CD4-positive, alpha-beta memory T cell (primary cell): ENCODE results near the gene DPM2. TPM values are rescaled to one million over a fixed set of nuclear protein-coding genes. Genes with fewer than 3 reads are reported as not detected.
A peak's percentile ranks its signal among the peaks of the same experiment; 100 is the strongest.

Experiments used
- CTCF ChIA-PET: fragments of 350-600 bp; sonication (Branson Sonifier 250); formaldehyde crosslinking; loops from one replicate; lab custom pipeline; 2021; ENCODE audit warnings: inconsistent platforms; ENCODE audit not compliant: partially characterized antibody; lab: Charles Lee
- POLR2A ChIA-PET: fragments of 350-600 bp; sonication (Branson Sonifier 250); formaldehyde crosslinking; loops from one replicate; lab custom pipeline; 2021; ENCODE audit not compliant: partially characterized antibody; lab: Charles Lee
- DNase-seq, 5 donors: peaks; one replicate each; pipeline versions ENCODE4 v3.0.0 to v3.0.0-alpha.2; 2020 to 2022; ENCODE audit warnings: mixed read lengths in 1 of 5
- H3K27ac ChIP-seq: one replicate; pipeline ENCODE4 v1.7.0; 2013; ENCODE audit warnings: low read depth, low read length
- H3K27me3 ChIP-seq: 2 replicates; pipeline ENCODE4 v1.7.0; 2013; ENCODE audit warnings: mild to moderate bottlenecking, low read length, moderate library complexity; ENCODE audit not compliant: insufficient read depth
- H3K36me3 ChIP-seq: 2 replicates; pipeline ENCODE4 v1.7.0; 2013; ENCODE audit warnings: mild to moderate bottlenecking, low read length, moderate library complexity; ENCODE audit not compliant: insufficient read depth
- H3K4me1 ChIP-seq: 2 replicates; pipeline ENCODE4 v1.7.0; 2013; ENCODE audit warnings: mild to moderate bottlenecking, low read length, moderate library complexity; ENCODE audit not compliant: insufficient read depth
- H3K4me3 ChIP-seq, 2 donors: one replicate each; pipeline ENCODE4 v1.7.0; 2013; ENCODE audit warnings: low read length in 2 of 2, mild to moderate bottlenecking in 1 of 2
- H3K9me3 ChIP-seq, 2 donors: one replicate each; pipeline ENCODE4 v1.7.0; 2013; ENCODE audit warnings: low read length in 2 of 2, control low read depth in 1 of 2; ENCODE audit not compliant: control insufficient read depth in 1 of 2
- H3K27ac Mint-ChIP-seq, 7 donors: one replicate each; pipeline ENCODE4 v1.8.0; 2020 to 2021; ENCODE audit warnings: mixed read lengths in 7 of 7, mild to moderate bottlenecking in 6 of 7, inconsistent platforms in 3 of 7, moderate library complexity in 3 of 7
- H3K27me3 Mint-ChIP-seq, 2 donors: one replicate each; pipeline ENCODE4 v1.8.0; 2020 to 2021; ENCODE audit warnings: mixed read lengths in 2 of 2
- H3K36me3 Mint-ChIP-seq, 2 donors: one replicate each; pipeline ENCODE4 v1.8.0; 2020 to 2021; ENCODE audit warnings: mixed read lengths in 2 of 2, inconsistent platforms in 1 of 2, mild to moderate bottlenecking in 1 of 2
- H3K4me1 Mint-ChIP-seq, 4 donors: one replicate each; pipeline ENCODE4 v1.8.0; 2020 to 2021; ENCODE audit warnings: mixed read lengths in 4 of 4, mild to moderate bottlenecking in 1 of 4
- H3K4me3 Mint-ChIP-seq, 8 donors: one replicate each; pipeline ENCODE4 v1.8.0; 2020 to 2021; ENCODE audit warnings: mixed read lengths in 8 of 8, mild to moderate bottlenecking in 7 of 8, moderate library complexity in 6 of 8, inconsistent platforms in 3 of 8
- H3K9me3 Mint-ChIP-seq, 8 donors: one replicate each; pipeline ENCODE4 v1.8.0; 2020 to 2021; ENCODE audit warnings: mixed read lengths in 8 of 8, mild to moderate bottlenecking in 5 of 8, inconsistent platforms in 3 of 8, moderate library complexity in 1 of 8
- intact Hi-C: fragments of 100-400 bp; cut with micrococcal nuclease; formaldehyde crosslinking; loops from one replicate; pipeline ENCODE4 v1.15.1; 2023
- polyA plus RNA-seq, 2 donors: library from polyadenylated mRNA; unstranded; fragments of 300-500 nt; fragmentation: Illumina TruSeq; gene quantifications; one replicate each; pipeline ENCODE4 v1.2.3, GENCODE V29; 2021
- total RNA-seq, 2 experiments: library from RNA; stranded (reverse); gene quantifications; one replicate each; pipeline ENCODE4 v1.2.3, GENCODE V29; 2021

Gene DPM2
- total and polyA plus RNA-seq, 4 experiments from 2014 or later = 37.0 to 43.1 (median 40.3) TPM

GRCh38 chr9:127977009-127977883 is 39.6 kb upstream of the DPM2 start:
- Mint-ChIP-seq H3K27me3 (no peaks in the 10 kb centered on the region), H3K27ac (peak overlapping the region; percentile 93 to 99 (median 97)), H3K36me3 (peaks cover 34 to 51% of the 10 kb centered on the region in 2 donors), H3K9me3 (no peaks in the 10 kb centered on the region), H3K4me1 (peaks cover 36 to 74% (median 47%) of the 10 kb centered on the region in 4 donors), H3K4me3 (peak overlapping the region; percentile 92 to 98 (median 97))
- H3K9me3 ChIP-seq = no peaks in the 10 kb centered on the region
- POLR2A ChIA-PET = interaction anchor here (0.7 to 36.2 kb wide), 16 partner anchors 9 to 198 kb away, joined by 3 to 1317 read pairs (median 5); partner anchors contain the start of genes DPM2, NAIF1 and SH2D3C
- intact Hi-C loops = no loop called here
- H3K4me3 ChIP-seq = peak overlapping the region; percentile 72 to 92
- DNase-seq = no peak
- H3K36me3 ChIP-seq = peaks cover 12% of the 10 kb centered on the region
- peak overlapping the region; percentile 78 for H3K27ac ChIP-seq
- H3K27me3 ChIP-seq = no peaks in the 10 kb centered on the region
- CTCF ChIA-PET = interaction anchor here (0.9 to 17.5 kb wide), 11 partner anchors 14 to 87 kb away, joined by 3 to 182 read pairs (median 7); no protein-coding TSS in a partner anchor
- peaks cover 69% of the 10 kb centered on the region for H3K4me1 ChIP-seq

GRCh38 chr9:127976498-127976897 is 38.8 kb upstream of the DPM2 start:
- peak; percentile 60 to 87 (median 80) for DNase-seq
- Histone ChIP-seq H3K4me1 (peaks cover 71% of the 10 kb centered on the region), H3K27ac (peak overlapping the region; percentile 78), H3K27me3 (no peaks in the 10 kb centered on the region), H3K4me3 (peak overlapping the region; percentile 72 to 92), H3K9me3 (no peaks in the 10 kb centered on the region), H3K36me3 (peaks cover 12% of the 10 kb centered on the region)
- H3K4me3 Mint-ChIP-seq = peak overlapping the region; percentile 92 to 98 (median 97)
- POLR2A ChIA-PET = interaction anchor here (0.8 to 36.2 kb wide), 12 partner anchors 9 to 198 kb away, joined by 3 to 1317 read pairs (median 8); partner anchors contain the start of genes DPM2, NAIF1, SH2D3C and SLC25A25
- peaks cover 38 to 74% (median 48%) of the 10 kb centered on the region in 4 donors for H3K4me1 Mint-ChIP-seq
- H3K27me3 Mint-ChIP-seq = no peaks in the 10 kb centered on the region
- no peaks in the 10 kb centered on the region for H3K9me3 Mint-ChIP-seq
- H3K27ac Mint-ChIP-seq = peak overlapping the region; percentile 96 to 99 (median 97)
- intact Hi-C loops = no loop called here
- CTCF ChIA-PET = interaction anchor here (0.9 to 17.5 kb wide), 11 partner anchors 14 to 141 kb away, joined by 3 to 182 read pairs (median 4); no protein-coding TSS in a partner anchor
- H3K36me3 Mint-ChIP-seq = peaks cover 34 to 54% of the 10 kb centered on the region in 2 donors

- CTCF ChIA-PET = interaction anchor here (0.9 to 17.5 kb wide), 10 partner anchors 15 to 142 kb away, joined by 3 to 182 read pairs (median 6); no protein-coding TSS in a partner anchor
Observed at GRCh38 chr9:127975376-127976315, 38.0 kb upstream of the DPM2 start.

GRCh38 chr9:127974769-127975261 is 37.2 kb upstream of the DPM2 start:
- Mint-ChIP-seq H3K4me3 (peak overlapping the region; percentile 92 to 98 (median 97)), H3K36me3 (peaks cover 34 to 55% of the 10 kb centered on the region in 2 donors), H3K27ac (peak overlapping the region; percentile 96 to 99 (median 97)), H3K27me3 (no peaks in the 10 kb centered on the region), H3K4me1 (peaks cover 46 to 84% (median 59%) of the 10 kb centered on the region in 4 donors), H3K9me3 (no peaks in the 10 kb centered on the region)
- Histone ChIP-seq H3K4me1 (peaks cover 84% of the 10 kb centered on the region), H3K9me3 (no peaks in the 10 kb centered on the region), H3K27ac (peak overlapping the region; percentile 78), H3K4me3 (peak overlapping the region; percentile 54 to 72), H3K36me3 (peaks cover 12% of the 10 kb centered on the region), H3K27me3 (no peaks in the 10 kb centered on the region)
- intact Hi-C loops = loop anchor here (5.0 kb wide), 2 partner anchors 38 to 142 kb away; partner anchors contain the start of gene DPM2
- CTCF ChIA-PET = interaction anchor here (1.1 to 17.5 kb wide), 6 partner anchors 14 to 60 kb away, joined by 3 to 182 read pairs (median 23); no protein-coding TSS in a partner anchor
- no peak for DNase-seq
- POLR2A ChIA-PET = interaction anchor here (0.7 to 36.2 kb wide), 8 partner anchors 10 to 97 kb away, joined by 3 to 1317 read pairs (median 131); partner anchors contain the start of genes DPM2, NAIF1 and SLC25A25

More at GRCh38 chr9:127975376-127976315, 38.0 kb upstream of the DPM2 start:
- H3K4me3 Mint-ChIP-seq = peak overlapping the region; percentile 92 to 98 (median 97)
- peaks cover 40 to 76% (median 52%) of the 10 kb centered on the region in 4 donors for H3K4me1 Mint-ChIP-seq
- intact Hi-C loops = no loop called here
- no peaks in the 10 kb centered on the region for H3K9me3 Mint-ChIP-seq
- POLR2A ChIA-PET = interaction anchor here (0.8 to 36.2 kb wide), 12 partner anchors 10 to 104 kb away, joined by 3 to 1317 read pairs (median 10); partner anchors contain the start of genes DPM2, NAIF1 and SLC25A25
- H3K27me3 Mint-ChIP-seq = no peaks in the 10 kb centered on the region
- H3K4me1 ChIP-seq = peaks cover 76% of the 10 kb centered on the region
- peak overlapping the region; percentile 96 to 99 (median 97) for H3K27ac Mint-ChIP-seq
- H3K9me3 ChIP-seq = no peaks in the 10 kb centered on the region
- H3K4me3 ChIP-seq = peak overlapping the region; percentile 72 to 92
- no peak for DNase-seq
- H3K36me3 ChIP-seq = peaks cover 12% of the 10 kb centered on the region
- H3K27me3 ChIP-seq = no peaks in the 10 kb centered on the region
- peak overlapping the region; percentile 78 for H3K27ac ChIP-seq
- H3K36me3 Mint-ChIP-seq = peaks cover 34 to 53% of the 10 kb centered on the region in 2 donors

GRCh38 chr9:127974001-127974768 is 36.5 kb upstream of the DPM2 start:
- Mint-ChIP-seq H3K27ac (peak overlapping the region; percentile 94 to 99 (median 96)), H3K27me3 (no peaks in the 10 kb centered on the region), H3K9me3 (no peaks in the 10 kb centered on the region), H3K4me3 (peak overlapping the region; percentile 78 to 98 (median 96)), H3K36me3 (peaks cover 34 to 57% of the 10 kb centered on the region in 2 donors), H3K4me1 (peaks cover 52 to 91% (median 65%) of the 10 kb centered on the region in 4 donors)
- H3K27ac ChIP-seq = peak overlapping the region; percentile 78
- intact Hi-C loops = loop anchor here (5.0 kb wide), 2 partner anchors 37 to 143 kb away; partner anchors contain the start of gene DPM2
- ChIA-PET CTCF (interaction anchor here (0.9 to 17.5 kb wide), 5 partner anchors 17 to 60 kb away, joined by 3 to 182 read pairs (median 35); no protein-coding TSS in a partner anchor), POLR2A (interaction anchor here (0.7 to 36.2 kb wide), 8 partner anchors 1 to 94 kb away, joined by 3 to 1317 read pairs (median 272); partner anchors contain the start of genes DPM2, EEIG1, NAIF1 and SLC25A25)
- H3K4me1 ChIP-seq = peaks cover 90% of the 10 kb centered on the region
- H3K4me3 ChIP-seq = peak overlapping the region; percentile 54 to 72
- no peaks in the 10 kb centered on the region for H3K27me3 ChIP-seq
- peaks cover 12% of the 10 kb centered on the region for H3K36me3 ChIP-seq
- H3K9me3 ChIP-seq = no peaks in the 10 kb centered on the region
- no peak for DNase-seq
